Uterus (tissue), 2 donors: Measurements from ENCODE around the gene PSMD14.

ENCODE experiments used
- CTCF ChIP-seq, 4 experiments: fragments of 200-600 bp in 2 of 4; fragments of 450-650 bp in 2 of 4; sonication (generic) in 2 of 4; IDR thresholded peaks; one replicate each; pipeline ENCODE4 v1.5.1; 2016 to 2019; ENCODE audit warnings: antibody characterized with exemption in 4 of 4, mild to moderate bottlenecking in 2 of 4, moderate library complexity in 1 of 4
- POLR2A ChIP-seq, 2 donors: fragments of 450-650 bp; IDR thresholded peaks; one replicate each; pipeline ENCODE4 v1.6.1; 2016; ENCODE audit warnings: antibody characterized with exemption in 2 of 2, mild to moderate bottlenecking in 1 of 2, moderate library complexity in 1 of 2

GRCh38 chr2:161416708-161417437 is 108.6 kb downstream of the PSMD14 start:
- TF ChIP-seq CTCF (IDR thresholded peaks at IDR 0.05) (no peak), POLR2A (IDR thresholded peaks at IDR 0.05) (no peak)
